H1 (cell line): ENCODE data around the gene SETD1B. TPM values are rescaled to one million over a fixed set of nuclear protein-coding genes. Genes with fewer than 3 reads are reported as not detected.

Experiments used
- CTCF ChIA-PET: fragments of 300-600 bp; sonication (Branson Sonifier 250); formaldehyde crosslinking; loops from one replicate; lab custom pipeline; 2021; ENCODE audit not compliant: partially characterized antibody; lab: Charles Lee
- POLR2A ChIA-PET: fragments of 300-600 bp; sonication (Branson Sonifier 250); formaldehyde crosslinking; loops from one replicate; lab custom pipeline; 2021; ENCODE audit warnings: inconsistent platforms; ENCODE audit not compliant: partially characterized antibody; lab: Charles Lee
- DNase-seq, 2 experiments: peaks; one replicate each; pipeline versions ENCODE4 v3.0.0 to v3.0.0-alpha.2; 2010 to 2022; ENCODE audit warnings: low spot score in 2 of 2, low read depth in 1 of 2, mixed read lengths in 1 of 2
- FAIRE-seq: peaks from 2 replicates; lab custom pipeline; 2011; peaks lifted over from hg19 to GRCh38; lab: Jason Lieb, UNC
- H2AFZ ChIP-seq: 2 replicates; pipeline ENCODE4 v1.8.1; 2012; ENCODE audit warnings: low read length, inconsistent platforms
- H2AK5ac ChIP-seq: 2 replicates; pipeline ENCODE4 v1.6.1; 2013; ENCODE audit warnings: low read depth, low read length
- H2BK120ac ChIP-seq: replicated peaks from 2 replicates; pipeline ENCODE3; 2013; ENCODE audit warnings: low read depth, low read length, inconsistent platforms
- H2BK12ac ChIP-seq: 2 replicates; pipeline ENCODE4 v1.6.1; 2013; ENCODE audit warnings: low read depth, low read length
- H2BK15ac ChIP-seq: 2 replicates; pipeline ENCODE4 v1.6.1; 2013; ENCODE audit warnings: low read length
- H2BK20ac ChIP-seq: 2 replicates; pipeline ENCODE4 v1.6.1; 2013; ENCODE audit warnings: low read length
- H2BK5ac ChIP-seq: 2 replicates; pipeline ENCODE4 v1.6.1; 2013; ENCODE audit warnings: low read depth, low read length
- H3K14ac ChIP-seq: 2 replicates; pipeline ENCODE4 v1.6.1; 2013; ENCODE audit warnings: inconsistent platforms; ENCODE audit not compliant: insufficient read length
- H3K18ac ChIP-seq: 2 replicates; pipeline ENCODE4 v1.6.1; 2013; ENCODE audit warnings: low read length; ENCODE audit errors: extremely low read depth
- H3K23ac ChIP-seq: 2 replicates; pipeline ENCODE4 v1.6.1; 2013; ENCODE audit warnings: inconsistent platforms; ENCODE audit not compliant: insufficient read length
- H3K23me2 ChIP-seq: 2 replicates; pipeline ENCODE4 v1.6.1; 2013; ENCODE audit warnings: low read depth, low read length
- H3K27ac ChIP-seq: 2 replicates; pipeline ENCODE4 v1.6.1; 2011; ENCODE audit warnings: low read depth, low read length, inconsistent platforms
- H3K27me3 ChIP-seq, 4 experiments: replicated peaks in 1 of 4; 1 replicate in 1 of 4; 2 replicates in 3 of 4; pipeline versions ENCODE4 v1.6.1 to v1.8.1; 2011 to 2013; ENCODE audit warnings: low read length in 3 of 4, mild to moderate bottlenecking in 3 of 4, inconsistent platforms in 2 of 4, mixed read lengths in 2 of 4, moderate library complexity in 1 of 4; ENCODE audit not compliant: control insufficient read depth in 3 of 4, insufficient read depth in 3 of 4; ENCODE audit errors: extremely low read depth in 1 of 4
- H3K36me3 ChIP-seq, 4 experiments: 2 replicates each; pipeline versions ENCODE4 v1.6.1 to v1.8.1; 2011 to 2013; ENCODE audit warnings: mild to moderate bottlenecking in 4 of 4, low read length in 3 of 4, moderate library complexity in 2 of 4, control low read depth in 1 of 4, inconsistent platforms in 1 of 4; ENCODE audit not compliant: insufficient read depth in 4 of 4, control insufficient read depth in 2 of 4
- H3K4ac ChIP-seq: replicated peaks from 2 replicates; pipeline ENCODE3; 2013; ENCODE audit warnings: low read length, low read depth, mixed read lengths, inconsistent platforms; ENCODE audit not compliant: insufficient read length
- H3K4me1 ChIP-seq, 4 experiments: replicated peaks in 1 of 4; 1 replicate in 1 of 4; 2 replicates in 3 of 4; pipeline versions ENCODE4 v1.6.1 to v1.8.1; 2011 to 2013; ENCODE audit warnings: low read length in 3 of 4, inconsistent platforms in 2 of 4, mixed read lengths in 1 of 4; ENCODE audit not compliant: insufficient read depth in 4 of 4, control insufficient read depth in 3 of 4
- H3K4me2 ChIP-seq, 2 experiments: 2 replicates each; pipeline versions ENCODE4 v1.6.1 to v1.8.1; 2011 to 2013; ENCODE audit warnings: low read depth in 2 of 2, low read length in 2 of 2, control low read depth in 1 of 2, inconsistent platforms in 1 of 2, mild to moderate bottlenecking in 1 of 2; ENCODE audit not compliant: insufficient read depth in 1 of 2
- H3K4me3 ChIP-seq, 4 experiments: fragments of 200-600, 300-600 bp in 1 of 4; sonication (generic), shearing (Covaris generic), sonication (Bioruptor Twin) in 1 of 4; 2 replicates each; pipeline versions ENCODE4 v1.5.1 to v1.8.1; 2011 to 2016; ENCODE audit warnings: low read length in 4 of 4, low read depth in 3 of 4, control low read depth in 2 of 4, inconsistent platforms in 2 of 4, mild to moderate bottlenecking in 2 of 4, mixed read lengths in 1 of 4, moderate library complexity in 1 of 4; ENCODE audit not compliant: insufficient read depth in 2 of 4; ENCODE audit errors: extremely low read depth in 1 of 4
- H3K56ac ChIP-seq: replicated peaks from 2 replicates; pipeline ENCODE3; 2013; ENCODE audit warnings: low read depth, mild to moderate bottlenecking, mixed read lengths, low read length, inconsistent platforms; ENCODE audit not compliant: insufficient read length
- H3K79me1 ChIP-seq: 2 replicates; pipeline ENCODE4 v1.6.1; 2013; ENCODE audit warnings: low read depth, low read length, control low read depth
- H3K79me2 ChIP-seq, 2 experiments: 2 replicates each; pipeline versions ENCODE4 v1.6.1 to v1.8.1; 2012 to 2013; ENCODE audit warnings: low read length in 2 of 2, mild to moderate bottlenecking in 2 of 2, inconsistent platforms in 1 of 2; ENCODE audit not compliant: insufficient read depth in 2 of 2, control insufficient read depth in 1 of 2
- H3K9ac ChIP-seq, 4 experiments: replicated peaks in 1 of 4; 1 replicate in 1 of 4; 2 replicates in 3 of 4; pipeline versions ENCODE4 v1.6.1 to v1.8.1; 2011 to 2013; ENCODE audit warnings: low read depth in 3 of 4, low read length in 3 of 4, control low read depth in 2 of 4, mild to moderate bottlenecking in 2 of 4, moderate library complexity in 2 of 4, inconsistent platforms in 1 of 4; ENCODE audit errors: extremely low read depth in 1 of 4
- H3K9me3 ChIP-seq, 2 experiments: 2 replicates each; pipeline versions ENCODE4 v1.6.1 to v1.8.1; 2012 to 2013; ENCODE audit warnings: mild to moderate bottlenecking in 2 of 2, moderate library complexity in 2 of 2, control low read depth in 1 of 2, inconsistent platforms in 1 of 2, low read depth in 1 of 2, low read length in 1 of 2, mixed read lengths in 1 of 2; ENCODE audit not compliant: insufficient read depth in 2 of 2
- H4K20me1 ChIP-seq, 2 experiments: replicated peaks in 1 of 2; 2 replicates each; pipeline versions ENCODE3 to v1.8.1; 2011 to 2013; ENCODE audit warnings: inconsistent platforms in 2 of 2, low read length in 2 of 2, mild to moderate bottlenecking in 1 of 2; ENCODE audit not compliant: insufficient read depth in 2 of 2, control insufficient read depth in 1 of 2
- H4K5ac ChIP-seq: 2 replicates; pipeline ENCODE4 v1.6.1; 2013; ENCODE audit warnings: low read length, low read depth, mixed read lengths, inconsistent platforms; ENCODE audit not compliant: insufficient read length
- H4K8ac ChIP-seq: 2 replicates; pipeline ENCODE4 v1.8.0; 2013; ENCODE audit warnings: mild to moderate bottlenecking, moderate library complexity, low read length, inconsistent platforms; ENCODE audit not compliant: insufficient read depth; ENCODE audit errors: extremely low read depth
- H4K91ac ChIP-seq: replicated peaks from 2 replicates; pipeline ENCODE3; 2013; ENCODE audit warnings: low read length, mixed read lengths, inconsistent platforms; ENCODE audit not compliant: insufficient read length
- BACH1 ChIP-seq: IDR thresholded peaks from 2 replicates; pipeline ENCODE4 v1.6.1; 2012; ENCODE audit warnings: low read length, improper control_type of control experiment
- BCL11A ChIP-seq, 2 experiments: IDR thresholded peaks; one replicate each; pipeline ENCODE4 v1.6.1; 2011; ENCODE audit warnings: low read depth in 2 of 2, low read length in 2 of 2, mild to moderate bottlenecking in 2 of 2
- CHD2 ChIP-seq: IDR thresholded peaks from 2 replicates; pipeline ENCODE4 v1.6.1; 2012; ENCODE audit warnings: low read length, improper control_type of control experiment
- GTF2F1 ChIP-seq: IDR thresholded peaks from 2 replicates; pipeline ENCODE4 v1.6.1; 2012; ENCODE audit warnings: low read depth, low read length, improper control_type of control experiment, borderline replicate concordance
- RNF2 ChIP-seq: fragments of 200-900, 300-1000 bp; sonication (generic); IDR thresholded peaks from 2 replicates; pipeline ENCODE4 v1.7.1; 2016; ENCODE audit warnings: borderline replicate concordance, low read depth, mild to moderate bottlenecking, antibody characterized with exemption, low read length; ENCODE audit not compliant: poor library complexity, severe bottlenecking; ENCODE audit errors: missing control alignments
- SIRT6 ChIP-seq: IDR thresholded peaks from one replicate; pipeline ENCODE4 v1.7.1; 2012; ENCODE audit warnings: low read length, inconsistent platforms
- SP1 ChIP-seq: IDR thresholded peaks from 2 replicates; pipeline ENCODE4 v1.6.1; 2011; ENCODE audit warnings: low read depth, low read length
- TAF7 ChIP-seq: optimal IDR thresholded peaks from 2 replicates; pipeline ENCODE3; 2011; ENCODE audit warnings: low read depth, mild to moderate bottlenecking, inconsistent platforms, low read length, moderate library complexity, borderline replicate concordance
- TCF12 ChIP-seq: IDR thresholded peaks from 2 replicates; pipeline ENCODE4 v1.6.1; 2011; ENCODE audit warnings: low read depth, mild to moderate bottlenecking, low read length
- USF2 ChIP-seq: IDR thresholded peaks from 2 replicates; pipeline ENCODE4 v1.6.1; 2011; ENCODE audit warnings: low read length, improper control_type of control experiment
- WGBS, 2 experiments: shearing (Covaris generic) in 1 of 2; methylation state at CpG; one replicate each; pipeline versions ENCODE4 v1.1.6 to v1.1.7; 2013 to 2015; ENCODE audit warnings: low lambda C conversion rate in 2 of 2, mixed read lengths in 2 of 2, inconsistent platforms in 1 of 2, low coverage in 1 of 2, missing lambda C conversion rate in 1 of 2; ENCODE audit not compliant: insufficient replicate concordance in 2 of 2, insufficient coverage in 1 of 2, insufficient read length in 1 of 2; ENCODE audit errors: extremely low coverage in 1 of 2, missing lambda C conversion rate in 1 of 2; 5-methylcytosine and 5-hydroxymethylcytosine counted together
- polyA plus RNA-seq, 7 experiments: library from polyadenylated mRNA; depleted of rRNA in 3 of 7; stranded (reverse) in 5 of 7; unstranded in 2 of 7; fragments of >200 nt in 5 of 7; fragments of 200-250 nt in 2 of 7; gene quantifications; 1 replicate in 5 of 7; 2 replicates in 1 of 7; 4 replicates in 1 of 7; pipeline versions ENCODE4 v1.2.1 to v1.2.3, GENCODE V29; 2011 to 2013; ENCODE audit warnings: missing spikeins in 2 of 7, mixed read lengths in 2 of 7
- total RNA-seq: library from RNA; stranded (reverse); fragmentation: NEBNext Ultra II Directional; extraction: Animal tissue kit (Norgen Biotek cat#: 25700); gene quantifications from 2 replicates; pipeline ENCODE4 v1.2.1, GENCODE V29; 2021

SETD1B gene
- total and polyA plus RNA-seq, 2 of the 8 experiments (the other 6 are each of a cell fraction or from before 2014, with no cell fraction given): 1.3 to 17.7 TPM

DNA sequence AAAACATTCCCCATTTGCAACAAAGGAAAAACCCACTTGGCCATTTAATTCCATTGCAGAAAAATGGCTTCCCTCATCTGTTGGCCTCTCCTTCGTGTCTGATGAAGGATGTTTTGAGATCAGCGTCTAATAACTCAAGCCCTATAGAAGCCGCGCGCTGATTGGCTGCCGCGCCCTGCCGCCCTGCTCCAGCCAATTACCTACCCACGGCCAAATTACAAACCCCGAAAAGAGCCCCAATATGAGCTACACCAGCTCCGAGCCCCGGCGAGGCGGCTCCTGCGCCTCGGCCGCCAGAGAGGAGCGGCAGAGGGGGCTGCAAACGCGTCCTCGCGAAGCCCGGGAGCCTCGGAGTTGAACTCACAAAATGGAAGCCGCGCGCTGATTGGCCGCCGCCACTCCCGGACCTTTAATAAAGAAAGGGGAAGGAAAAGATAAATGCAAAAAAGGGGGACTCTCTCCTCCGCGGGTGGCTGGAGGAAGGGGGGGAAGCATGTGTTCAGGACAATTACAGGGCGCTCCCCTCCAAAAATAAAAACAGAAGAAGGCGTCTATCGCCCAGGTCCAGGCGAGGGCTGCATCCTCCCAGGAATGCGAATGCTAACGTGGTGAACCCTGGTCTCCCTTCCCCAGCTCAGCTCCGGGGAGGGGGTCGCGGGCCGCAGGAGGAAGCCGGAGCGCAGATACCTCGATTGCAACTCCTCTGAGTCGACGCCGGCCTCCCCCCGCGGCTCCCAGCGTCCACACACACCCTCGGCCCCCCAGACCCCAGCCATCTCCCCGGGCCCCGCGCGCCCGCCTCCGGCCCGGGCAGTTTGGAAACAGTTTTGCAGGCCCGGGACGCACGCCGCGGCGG, 738 bp upstream of the SETD1B start:
- 1% methylated on average over 39 of the region's 65 CpGs; no CpG with 5 or more reads in 1 of the 2 experiments for WGBS, 2 experiments
- no peak overlapping the region for H3K23ac ChIP-seq
- H3K4ac ChIP-seq: peak overlapping the region; percentile 14
- peaks cover 12 to 28% (median 21%) of the 10 kb centered on the region in 4 experiments for H3K4me1 ChIP-seq
- FAIRE-seq (peak; percentile 81), DNase-seq (peak; percentile 70 to 88)
- peak overlapping the region; percentile 86 for H2BK5ac ChIP-seq
- peaks cover 0 to 42% of the 10 kb centered on the region in 2 experiments; a peak in 2 of 4 replicates for H3K79me2 ChIP-seq
- H2BK120ac ChIP-seq: no peak overlapping the region
- H3K4me2 ChIP-seq: peak overlapping the region; percentile 83 to 92
- peaks cover 0 to 16% (median 1%) of the 10 kb centered on the region in 4 experiments; a peak in 2 of 8 replicates for H3K36me3 ChIP-seq
- peak overlapping the region; percentile 73 for H3K18ac ChIP-seq
- H2AFZ ChIP-seq: no peak overlapping the region
- H3K9me3 ChIP-seq: no peaks in the 10 kb centered on the region
- peak overlapping the region; percentile 92 for H4K91ac ChIP-seq
- peaks cover 12% of the 10 kb centered on the region for H3K79me1 ChIP-seq
- H2AK5ac ChIP-seq: peak overlapping the region; percentile 55; the same call in 1 of the 2 replicates
- peak overlapping the region; percentile 97 for H3K27ac ChIP-seq
- no peak overlapping the region for H2BK15ac ChIP-seq
- H2BK12ac ChIP-seq: no peak overlapping the region; the same call in 1 of the 2 replicates
- peak overlapping the region; percentile 44 for H3K14ac ChIP-seq
- peak overlapping the region; percentile 70 to 88 (median 81) for H3K4me3 ChIP-seq
- H3K23me2 ChIP-seq: peaks cover 30% of the 10 kb centered on the region
- POLR2A ChIA-PET: interaction anchor here (0.6 to 34.9 kb wide), 20 partner anchors 3 to 335 kb away, joined by 3 to 958 read pairs (median 4); partner anchors contain the start of genes MLXIP, PSMD9, RHOF and SETD1B
- peak overlapping the region; percentile 64 to 98 (median 92) for H3K9ac ChIP-seq
- H3K27me3 ChIP-seq: no peaks in the 10 kb centered on the region
- CTCF ChIA-PET: interaction anchor here (1.4 to 12.0 kb wide), 5 partner anchors 7 to 117 kb away, joined by 3 to 363 read pairs (median 8); partner anchors contain the start of genes PSMD9 and RHOF
- H2BK20ac ChIP-seq: no peak overlapping the region
- H4K20me1 ChIP-seq: peaks cover 5% of the 10 kb centered on the region in 2 experiments
- peak overlapping the region; percentile 94 for H4K8ac ChIP-seq
- peak overlapping the region; percentile 88 for H4K5ac ChIP-seq
- H3K56ac ChIP-seq: peak overlapping the region; percentile 71
- TF ChIP-seq BACH1 (no peak), SP1 (peak; percentile 50; the same call in 1 of the 2 replicates), TCF12 (no peak), USF2 (no peak), RNF2 (no peak), CHD2 (no peak; the same call in 1 of the 2 replicates), BCL11A (IDR thresholded peaks at IDR 0.05; ENCODE audit: low read depth in 2 of 2, low read length in 2 of 2) (no peak), GTF2F1 (no peak), SIRT6 (no peak), TAF7 (peak; percentile 90)
